Iris pigment epithelial cell (primary cell): ENCODE data around the gene CDT1.

ENCODE experiments used
- DNase-seq: peaks from one replicate; pipeline ENCODE4 v3.0.0-alpha.2; 2011; ENCODE audit warnings: low read depth

Gene CDT1

DNA sequence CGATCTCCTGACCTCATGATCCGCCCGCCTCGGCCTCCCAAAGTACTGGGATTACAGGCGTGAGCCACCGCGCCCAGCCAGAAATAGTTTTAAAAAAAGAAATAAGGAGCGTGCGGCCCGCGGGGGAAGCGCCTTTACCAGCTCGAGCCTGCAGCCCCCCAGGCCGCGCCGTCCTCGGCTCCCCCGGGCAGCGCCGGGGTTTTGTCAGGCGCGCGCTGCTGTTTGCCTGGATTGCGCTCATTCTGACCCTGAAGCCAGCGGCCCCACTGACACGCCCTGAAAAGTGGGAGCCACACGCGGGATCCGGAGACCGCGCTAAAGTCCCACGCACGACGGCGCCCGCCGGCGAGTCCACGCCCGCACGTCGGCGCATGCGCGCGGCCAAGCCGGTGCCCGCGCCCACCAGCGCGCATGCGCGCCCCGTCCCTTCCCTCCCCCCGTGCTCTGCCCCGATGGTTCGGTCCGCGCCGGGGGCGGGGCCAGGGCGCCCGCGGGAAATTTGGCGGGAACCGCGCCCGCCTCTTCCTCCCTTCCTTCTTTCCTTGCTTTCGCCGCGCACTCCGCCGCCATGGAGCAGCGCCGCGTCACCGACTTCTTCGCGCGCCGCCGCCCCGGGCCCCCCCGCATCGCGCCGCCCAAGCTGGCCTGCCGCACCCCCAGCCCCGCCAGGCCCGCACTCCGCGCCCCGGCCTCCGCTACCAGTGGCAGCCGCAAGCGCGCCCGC, at the start of gene CDT1:
Gene CDT1 (plus strand): TSS at position 526 of the 724 bp plus-strand sequence. CDS start 43 bp downstream, at position 569.
- peak; percentile 58 for DNase-seq

DNA sequence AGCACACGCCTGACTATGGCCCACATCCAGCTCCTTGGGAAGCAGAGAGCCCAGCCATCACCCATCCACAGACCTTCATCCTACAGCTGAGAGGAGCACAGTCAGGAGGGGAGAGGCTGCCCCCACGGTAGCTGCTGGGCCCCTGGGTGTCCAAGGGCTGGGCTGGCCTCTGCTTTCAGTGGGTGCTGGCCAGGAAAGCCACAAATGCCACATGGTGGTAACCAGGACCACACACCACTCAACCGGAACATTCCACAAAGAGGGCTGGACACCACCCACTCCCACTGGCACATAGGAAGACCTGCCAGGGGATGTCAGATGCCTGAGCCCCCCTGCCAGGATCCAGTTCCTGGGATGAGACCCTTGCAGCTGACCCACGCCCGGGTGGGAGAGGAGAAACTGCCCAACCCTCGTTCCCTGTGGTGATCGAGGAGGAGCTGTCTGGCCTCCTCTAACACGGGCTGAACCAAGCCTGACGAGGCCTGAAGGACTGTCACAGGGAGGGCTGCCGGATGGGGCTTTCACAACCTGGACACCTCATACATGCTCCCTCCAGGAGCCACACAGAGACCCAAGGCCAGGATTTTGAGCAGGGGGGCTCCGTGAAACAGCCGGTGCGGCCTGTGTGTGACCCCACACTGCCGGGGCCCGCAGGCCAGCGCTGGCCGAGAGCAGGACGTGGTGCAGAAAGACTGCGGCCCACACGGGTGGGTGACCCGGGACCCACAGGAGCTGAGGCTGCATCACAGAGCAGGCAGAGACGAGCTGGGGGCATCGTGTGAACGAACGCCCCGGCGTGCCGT, 49.3 kb upstream of the CDT1 start:
- no peak for DNase-seq

DNA sequence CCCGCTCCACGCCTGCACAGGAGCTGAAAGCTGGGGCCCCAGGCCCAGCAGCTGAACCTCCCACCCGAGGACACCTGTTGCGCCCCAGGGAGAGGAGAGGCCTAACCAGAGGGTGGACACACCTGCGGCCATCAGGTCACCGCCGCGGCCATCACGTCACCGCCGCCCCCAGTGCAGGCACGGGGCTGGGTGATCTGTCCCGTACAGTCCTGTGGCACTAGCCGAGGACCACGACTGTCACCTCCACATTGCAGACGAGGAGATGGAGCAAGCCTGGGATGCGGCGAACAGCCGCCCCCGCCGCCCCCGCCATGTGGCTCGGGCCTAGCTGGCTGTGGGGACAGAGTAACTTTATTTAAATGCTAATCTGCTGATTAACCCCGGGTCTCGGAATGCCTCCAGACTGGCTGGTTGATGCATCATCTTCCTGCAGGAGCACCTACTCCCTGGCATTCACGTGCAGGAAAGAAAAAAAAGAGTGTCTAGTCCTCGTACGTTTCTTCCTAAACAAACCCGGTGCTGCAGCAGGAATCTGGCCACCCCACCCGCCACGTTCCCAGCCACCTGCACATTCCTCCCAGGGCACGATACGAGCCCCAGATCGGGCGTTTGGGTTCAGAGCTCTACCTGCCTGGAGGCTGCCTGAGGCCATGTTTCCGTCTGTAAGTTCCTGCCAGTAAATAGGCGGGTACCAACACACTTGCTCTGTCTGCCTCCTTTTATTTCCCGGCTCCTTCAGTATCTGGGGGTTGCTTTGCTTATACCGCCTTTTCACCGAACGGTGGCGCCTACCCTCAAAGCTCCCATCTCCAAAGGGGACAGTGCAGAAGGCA, 48.5 kb upstream of the CDT1 start:
- peak; percentile 67 for DNase-seq

DNA sequence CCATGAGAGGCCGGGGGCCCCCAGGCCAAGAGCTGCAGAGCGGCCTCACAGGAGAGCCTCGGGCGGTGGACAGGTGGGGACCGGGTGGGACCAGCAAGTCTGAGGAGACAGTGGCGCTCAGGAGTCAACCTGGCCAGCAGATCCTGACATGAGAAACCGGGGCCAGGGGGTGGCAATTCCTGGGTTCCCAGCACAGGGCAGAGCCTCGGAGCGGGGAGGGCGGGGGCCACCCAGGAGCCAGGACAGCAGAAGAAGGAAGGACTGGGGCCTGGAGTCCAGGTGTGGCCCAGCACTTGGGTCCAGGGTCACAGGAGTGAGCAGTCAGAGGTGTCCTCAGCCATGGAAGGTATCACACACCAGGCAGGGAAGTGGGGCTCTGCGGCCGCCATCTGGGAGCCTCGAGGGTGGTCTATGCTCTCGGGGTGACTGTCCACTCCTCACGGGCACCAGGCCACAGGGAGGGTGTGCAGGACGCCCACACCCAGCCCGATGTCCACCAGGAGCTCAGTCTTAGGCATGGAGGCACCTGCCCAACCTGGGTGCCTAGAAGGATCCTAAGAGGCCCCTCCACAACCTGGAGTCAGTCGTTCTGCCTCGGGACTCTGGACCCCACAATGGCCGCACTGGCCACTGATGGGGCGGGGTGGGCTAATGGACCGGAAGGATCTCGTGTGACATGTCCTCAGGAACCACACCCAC, 47.7 kb upstream of the CDT1 start:
- no peak for DNase-seq

DNA sequence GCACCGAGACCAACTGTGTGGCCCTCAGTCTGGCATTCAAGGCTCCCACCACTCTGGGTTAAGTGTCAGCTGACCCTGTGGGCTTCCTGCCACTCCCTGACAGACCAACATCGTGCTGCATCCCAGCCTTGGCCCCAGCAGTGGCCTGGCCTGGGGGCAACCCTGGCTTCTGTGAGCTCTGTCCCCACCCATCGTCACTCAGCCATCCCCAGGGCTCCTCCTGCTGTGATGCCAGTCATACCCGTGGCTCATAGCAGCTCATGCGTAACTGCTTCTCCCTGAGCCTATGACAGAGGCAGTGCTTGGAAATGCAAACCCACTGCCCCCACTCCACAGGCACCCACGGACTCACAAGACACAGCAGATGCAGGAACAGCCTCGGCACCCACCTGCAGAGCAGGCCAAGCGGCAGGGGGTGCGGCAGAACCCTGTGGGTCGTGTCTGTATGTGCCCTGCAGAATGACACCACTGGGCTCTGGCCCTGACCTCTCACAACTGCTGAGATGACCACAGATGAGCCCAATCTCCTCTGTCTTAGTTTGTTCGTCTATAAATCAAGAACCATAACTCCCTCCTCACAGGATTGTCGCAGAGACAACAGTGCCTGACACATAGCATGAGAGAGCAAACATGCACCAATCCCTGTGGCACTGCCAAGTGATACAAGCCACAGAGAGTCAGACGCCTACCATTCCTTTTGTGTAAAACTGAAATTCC, 45.2 kb upstream of the CDT1 start:
- no peak for DNase-seq

DNA sequence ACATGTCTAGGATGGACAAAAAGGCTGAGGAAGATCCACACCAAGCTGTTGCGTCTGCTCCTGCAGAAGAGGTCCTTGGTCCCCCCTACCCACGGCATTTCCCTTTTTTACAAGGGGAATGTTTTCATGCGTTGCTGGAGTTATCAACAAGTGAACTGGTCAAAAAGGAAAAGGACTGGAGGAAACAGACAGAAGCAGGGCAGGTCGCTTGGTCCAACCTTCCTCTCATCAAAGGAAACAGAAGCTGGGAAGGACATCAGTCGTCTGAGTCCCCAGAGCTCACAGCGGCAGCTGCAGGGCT, 44.7 kb upstream of the CDT1 start:
- no peak for DNase-seq

DNA sequence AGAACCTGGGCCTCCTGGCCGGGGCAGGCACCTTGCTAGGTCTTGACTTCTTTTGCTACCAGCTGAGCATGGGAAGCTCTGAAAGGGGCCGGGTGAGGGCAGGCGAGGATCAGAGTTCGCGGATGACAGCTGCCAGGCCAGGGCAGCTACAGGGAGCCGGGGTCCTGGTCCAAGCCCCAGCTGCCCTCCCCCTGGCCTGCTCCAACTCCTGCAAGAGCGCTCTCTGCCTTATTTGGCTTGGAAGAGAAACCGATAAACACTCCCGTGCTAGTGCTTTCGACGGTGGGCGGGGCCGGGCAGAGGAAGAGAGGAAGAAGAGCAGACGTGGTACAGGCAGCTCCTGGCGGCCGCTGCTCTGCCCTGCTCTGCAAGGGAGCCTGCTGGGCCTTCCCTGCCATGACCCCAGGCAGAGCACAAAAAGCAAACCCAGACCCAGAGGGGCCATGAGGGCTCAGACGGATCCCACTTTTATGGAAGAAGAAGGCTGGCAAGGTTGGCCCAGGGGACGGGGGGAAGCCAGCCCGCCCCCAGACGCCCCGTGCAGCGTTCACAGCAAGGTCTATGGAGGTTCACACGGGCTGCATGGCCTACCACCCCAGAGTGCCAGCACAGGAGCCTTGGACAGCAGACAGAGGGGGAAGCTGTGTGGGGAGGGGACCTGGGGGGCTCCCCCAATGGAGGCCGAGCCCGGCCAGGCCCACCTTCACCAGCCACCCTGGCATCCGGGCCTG, 44.2 kb upstream of the CDT1 start:
- DNase-seq: peak; percentile 67

DNA sequence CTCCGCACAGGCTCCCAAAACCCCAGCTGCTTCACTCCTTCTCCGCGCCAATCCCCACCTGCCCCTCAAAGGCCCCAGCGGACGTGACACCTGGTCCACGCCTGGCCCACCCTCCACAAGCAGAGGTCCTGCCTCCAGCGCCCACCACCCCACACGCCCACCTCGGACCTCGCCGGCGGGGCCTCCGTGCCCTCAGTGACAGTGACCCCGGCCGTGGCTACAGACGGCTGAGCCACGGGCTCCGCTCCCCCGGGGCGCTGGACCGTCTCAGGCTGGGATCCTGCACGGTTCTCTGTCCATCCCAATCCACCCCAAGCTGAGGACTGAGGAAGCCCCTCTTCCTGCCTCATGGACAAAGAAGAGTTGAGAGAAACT, 43.6 kb upstream of the CDT1 start:
- DNase-seq: no peak

DNA sequence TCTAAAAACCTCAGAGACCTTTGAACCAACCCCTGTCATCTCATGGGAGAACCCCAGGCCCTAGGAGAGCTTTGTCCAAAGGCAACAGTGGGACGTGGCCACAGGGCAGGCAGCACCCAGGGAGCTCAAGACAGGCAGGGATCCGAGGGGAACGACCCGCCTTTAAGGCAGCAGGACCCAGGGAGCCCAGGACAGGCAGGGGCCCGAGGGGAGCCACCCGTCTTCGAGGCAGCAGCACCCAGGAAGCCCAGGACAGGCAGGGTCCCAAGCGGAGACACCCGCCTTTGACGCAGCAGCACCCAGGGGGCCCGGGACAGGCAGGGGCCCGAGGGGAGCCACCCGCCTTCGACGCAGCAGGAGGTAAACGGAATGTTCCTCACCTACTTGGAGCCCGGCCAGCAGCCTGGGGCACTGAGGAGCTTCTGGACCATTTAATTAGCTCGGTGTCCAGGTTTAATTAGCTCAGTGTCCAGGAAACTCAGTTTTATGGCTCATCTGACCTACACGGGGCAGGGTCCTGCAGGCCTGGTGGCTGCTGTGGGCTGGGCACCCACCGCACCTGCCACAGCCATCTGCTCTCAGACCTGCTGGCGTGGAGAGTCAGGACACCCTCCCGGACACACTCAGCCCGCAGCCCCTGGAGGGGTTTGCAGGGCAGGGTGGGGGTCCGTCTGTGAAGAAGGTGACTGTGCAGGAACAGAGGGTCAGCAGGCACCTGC, 43.0 kb upstream of the CDT1 start:
- no peak for DNase-seq

DNA sequence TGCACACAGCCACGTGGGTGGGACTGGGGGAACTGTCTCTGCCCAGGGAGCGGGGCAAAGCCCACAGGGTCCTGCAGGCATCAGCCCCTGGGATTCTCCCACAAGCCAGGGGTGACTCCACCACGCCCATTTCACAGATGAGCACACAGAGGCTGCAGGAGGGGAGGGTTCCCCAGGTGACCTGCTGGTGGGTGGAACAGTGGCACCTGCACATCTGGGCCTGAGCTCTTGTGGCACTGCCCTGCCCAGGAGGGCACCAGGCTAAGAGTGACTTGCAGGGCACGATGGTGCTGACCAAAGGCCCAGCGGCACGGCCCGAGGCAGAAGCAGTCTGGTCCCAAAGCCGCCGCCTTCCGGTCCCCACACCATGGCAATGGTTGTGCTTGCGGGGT, 42.5 kb upstream of the CDT1 start:
- no peak for DNase-seq

DNA sequence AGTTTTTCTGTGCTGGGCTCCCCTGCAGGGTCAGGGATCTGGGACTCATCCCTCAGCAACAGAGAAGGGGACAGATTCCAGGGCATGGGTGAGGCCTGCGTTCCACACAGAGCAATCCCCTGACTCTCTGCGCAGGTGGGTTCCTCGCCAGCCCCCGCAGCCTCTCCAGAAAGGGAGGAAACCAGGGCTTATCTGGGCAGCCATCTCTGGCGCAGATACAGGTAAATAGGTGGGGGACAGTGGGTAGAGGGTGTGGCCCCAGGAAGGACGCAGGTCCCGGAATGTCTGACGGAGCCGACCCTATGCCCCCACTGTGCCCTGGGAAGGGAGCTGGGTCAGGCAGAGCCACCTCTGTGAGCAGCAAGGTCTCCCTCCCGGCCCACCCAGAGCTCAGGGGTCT, 41.8 kb upstream of the CDT1 start:
- DNase-seq: no peak

DNA sequence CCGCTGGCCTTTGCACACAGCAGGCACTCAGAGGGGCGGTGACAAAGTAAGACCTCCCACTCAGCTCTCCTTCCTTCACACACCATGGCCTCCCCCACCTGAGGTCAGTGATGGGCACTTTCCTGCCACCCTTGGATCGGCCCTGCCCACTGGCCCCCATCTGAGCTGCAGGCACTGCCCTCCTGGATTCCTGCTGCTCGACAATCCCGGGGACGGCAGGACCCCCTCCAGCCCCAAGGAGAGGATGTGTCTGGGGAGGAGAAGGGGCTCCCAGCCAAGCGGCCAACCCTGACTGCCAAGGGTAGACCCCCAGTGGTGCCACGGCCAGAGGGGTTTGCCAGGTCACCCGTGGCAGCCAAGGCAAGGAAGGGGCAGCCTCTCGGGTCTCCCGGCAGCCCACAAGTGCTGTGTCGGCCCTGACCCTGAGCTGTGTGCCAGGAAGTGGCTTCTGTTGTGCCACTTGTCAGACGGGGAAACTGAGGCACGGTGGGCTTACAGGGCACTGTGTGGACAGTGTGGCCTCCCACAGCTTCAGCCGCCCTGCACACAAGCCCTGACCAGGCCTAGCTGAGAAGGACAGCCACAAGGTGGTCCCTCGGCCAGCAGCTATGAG, 41.2 kb upstream of the CDT1 start:
- no peak for DNase-seq

DNA sequence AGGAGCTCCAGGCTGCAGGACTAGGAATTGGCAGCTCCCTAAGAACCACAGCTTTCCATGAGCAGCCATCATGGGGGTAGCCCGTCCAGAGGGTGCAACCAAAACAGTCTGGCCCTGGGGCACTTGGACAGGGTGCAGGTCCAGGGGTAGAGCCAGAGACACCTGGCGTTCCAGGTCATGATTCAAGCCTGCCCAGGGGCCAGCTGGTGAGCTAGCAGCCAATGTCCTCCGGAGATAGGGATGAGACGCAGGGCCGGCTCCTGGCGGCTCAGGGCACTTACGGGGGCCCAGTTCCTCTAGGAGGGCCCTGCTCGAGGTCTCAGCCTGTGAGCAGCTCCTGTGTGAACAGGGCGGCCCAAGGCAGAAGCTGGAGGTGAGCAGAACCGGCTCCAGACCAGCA, 40.6 kb upstream of the CDT1 start:
- no peak for DNase-seq

DNA sequence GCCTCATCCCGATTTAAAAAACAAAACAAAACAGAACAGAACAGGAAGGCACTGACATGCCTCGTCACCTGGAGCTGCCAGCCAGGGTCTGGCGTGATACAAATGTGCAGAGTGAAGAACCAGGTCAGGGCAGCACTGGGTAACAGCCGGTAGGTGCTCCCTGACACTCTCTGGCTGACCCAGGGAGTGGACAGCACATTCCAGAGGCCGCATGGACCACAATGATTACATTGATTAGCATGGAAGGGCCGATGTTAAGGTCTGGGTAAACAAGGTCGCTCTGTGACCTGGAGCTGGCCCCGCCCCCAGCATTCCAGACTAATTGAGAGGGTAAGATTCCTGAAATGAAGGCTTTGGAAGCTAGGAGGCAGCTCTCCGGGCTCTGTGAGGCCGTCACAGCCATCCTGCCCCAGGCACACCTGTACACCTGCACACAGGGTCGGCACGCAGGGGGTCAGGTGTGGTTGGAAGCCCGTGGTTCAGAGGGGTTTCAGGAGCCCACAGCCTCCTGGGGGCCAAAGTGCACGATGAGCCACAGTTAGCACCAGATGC, 40.0 kb upstream of the CDT1 start:
- DNase-seq: no peak

DNA sequence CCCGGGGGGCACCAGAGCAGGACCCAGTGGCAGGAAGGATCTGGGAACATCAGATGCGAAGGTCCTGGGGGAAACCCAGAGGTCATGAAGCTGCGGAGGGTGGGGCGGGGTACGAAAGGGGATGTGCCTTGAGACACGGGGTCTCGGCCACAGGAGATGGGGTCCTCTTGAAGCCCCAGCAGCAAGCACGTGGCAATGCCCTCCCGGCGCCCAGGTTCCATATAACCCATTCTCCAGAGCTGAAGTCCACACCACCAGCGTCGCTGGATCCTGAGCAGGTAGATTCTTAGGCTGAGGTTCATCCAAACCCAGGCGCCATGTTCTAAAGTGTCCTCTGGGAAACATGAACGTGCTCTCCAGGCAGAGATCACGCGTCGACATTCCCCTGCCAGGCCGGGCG, 39.5 kb upstream of the CDT1 start:
- DNase-seq: no peak

DNA sequence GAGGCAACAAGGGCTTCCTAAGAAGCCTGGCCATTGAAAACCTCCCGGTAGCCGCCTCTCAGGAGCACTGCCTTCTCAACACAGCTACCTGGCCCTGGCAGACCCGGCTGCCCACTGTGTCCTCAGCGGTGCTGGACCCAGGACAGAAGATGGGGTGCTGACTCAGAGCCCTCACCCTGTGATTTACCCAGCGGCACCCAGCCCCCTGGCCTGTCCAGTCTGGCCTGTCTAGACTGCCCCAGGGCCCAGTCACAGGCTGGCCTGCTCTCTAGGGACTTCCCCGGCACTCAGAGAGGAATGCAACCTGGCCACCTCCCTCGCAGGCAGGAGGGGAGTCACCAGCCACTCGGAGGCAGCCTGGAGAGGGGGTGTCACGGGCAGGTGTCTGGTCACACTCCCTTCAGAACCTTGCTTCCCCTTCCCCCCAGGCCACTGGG, 38.7 kb upstream of the CDT1 start:
- DNase-seq: peak; percentile 64

DNA sequence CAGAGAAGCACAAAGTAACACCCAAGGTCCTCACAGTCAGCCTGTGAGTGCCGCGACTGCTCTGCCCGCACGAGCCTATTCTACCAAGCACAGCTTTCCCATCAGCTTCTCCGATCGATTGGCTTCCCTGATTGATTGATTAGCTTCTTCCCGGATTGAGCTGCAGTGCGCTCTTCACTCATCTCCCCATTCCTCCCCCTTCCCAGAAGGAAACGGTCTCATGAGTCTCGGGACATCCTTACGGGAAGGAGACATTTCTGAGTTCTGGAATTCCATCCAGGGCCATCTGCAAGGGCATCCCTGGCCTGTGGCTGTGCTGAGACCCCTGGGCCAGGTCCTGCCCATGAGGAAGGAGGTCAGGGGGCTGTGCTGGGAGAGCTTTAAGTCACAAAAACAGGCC, 36.6 kb upstream of the CDT1 start:
- no peak for DNase-seq

DNA sequence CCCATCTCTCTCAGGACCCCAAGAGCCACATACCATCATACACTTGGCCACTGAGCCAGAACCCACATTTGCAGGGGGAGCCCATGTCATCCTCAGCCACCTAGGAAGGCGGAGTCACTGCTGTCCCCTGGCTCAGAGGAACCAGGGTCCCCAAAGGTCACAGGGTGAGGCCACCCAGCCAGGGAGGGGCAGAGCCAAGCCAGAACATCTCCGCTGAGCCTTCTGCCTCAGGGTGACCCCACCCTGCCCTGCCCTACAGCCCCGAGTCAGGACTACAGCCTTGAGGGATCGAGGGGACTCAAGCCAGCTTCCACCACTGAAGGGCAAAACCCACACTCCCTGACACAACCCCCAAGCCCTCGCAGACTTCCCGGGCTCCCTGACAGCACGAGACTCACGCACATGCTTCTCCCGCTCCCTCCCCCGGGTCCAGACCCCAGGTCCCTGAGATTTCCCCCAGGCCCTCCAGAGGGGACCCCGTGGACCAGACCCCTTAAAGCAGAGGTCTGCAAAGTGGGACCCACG, 36.0 kb upstream of the CDT1 start:
- no peak for DNase-seq

DNA sequence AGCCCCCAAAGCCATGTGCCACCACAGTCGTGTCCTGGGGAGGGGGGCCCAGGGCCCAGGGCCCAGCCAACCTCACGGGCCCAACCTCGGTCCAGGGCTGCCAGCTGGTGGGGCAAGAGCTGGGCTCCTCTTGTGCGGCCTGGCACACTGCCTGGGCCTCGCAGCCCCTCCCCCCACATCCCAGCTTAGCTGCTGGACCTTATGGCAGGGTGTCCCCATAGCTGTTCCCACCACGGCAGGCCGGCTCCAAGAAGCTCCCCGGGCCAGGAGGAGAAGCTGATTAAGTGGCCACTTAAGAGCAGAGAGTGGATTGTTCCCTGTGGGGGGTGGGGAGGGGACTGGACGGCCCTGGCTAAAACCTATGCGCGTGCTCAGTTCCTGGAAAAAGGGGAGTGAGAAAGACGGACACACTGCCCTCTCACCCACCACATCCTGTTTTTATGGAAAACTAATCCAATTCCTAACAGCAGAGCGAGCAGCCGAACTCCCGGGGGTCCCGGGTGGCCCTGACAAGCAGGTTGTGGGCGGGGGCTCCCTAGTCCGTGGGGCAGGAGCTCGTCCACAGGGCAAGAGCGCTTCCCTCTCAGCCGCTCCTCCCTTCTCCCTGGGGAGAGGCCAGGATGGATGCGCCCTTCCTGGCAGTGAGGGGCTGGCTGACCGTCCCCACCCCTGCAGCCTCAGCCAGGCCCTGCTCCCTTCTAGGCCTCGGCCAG, 35.4 kb upstream of the CDT1 start:
- peak; percentile 49 for DNase-seq
